RKO (cell line): ENCODE measurements around the gene DCST2.
A peak's percentile ranks its signal among the peaks of the same experiment; 100 is the strongest.

Source experiments
- DNase-seq: peaks from one replicate; pipeline ENCODE4 v3.0.0-alpha.2; 2016; ENCODE audit warnings: low spot score

DCST2 gene

GRCh38 chr1:155069551-155070157 is 36.1 kb upstream of the DCST2 start:
- no peak for DNase-seq

GRCh38 chr1:155068599-155068998 is 35.0 kb upstream of the DCST2 start:
- DNase-seq: no peak

- DNase-seq: no peak
Observed at GRCh38 chr1:155066777-155067176, 33.2 kb upstream of the DCST2 start.

- DNase-seq: no peak
Observed at GRCh38 chr1:155064832-155065429, 31.4 kb upstream of the DCST2 start.

- DNase-seq: peak; percentile 61
Observed at GRCh38 chr1:155064111-155064831, 30.7 kb upstream of the DCST2 start.

GRCh38 chr1:155063550-155064110 is 30.0 kb upstream of the DCST2 start, which contains the start of gene EFNA4:
TSS of gene EFNA4 (plus strand) at chr1:155063740. CDS start at chr1:155063824, 84 bp downstream.
- DNase-seq: peak; percentile 91

- DNase-seq: no peak
Observed at GRCh38 chr1:155062702-155063411, 29.3 kb upstream of the DCST2 start.

GRCh38 chr1:155062151-155062686 is 28.6 kb upstream of the DCST2 start:
- no peak for DNase-seq

GRCh38 chr1:155061381-155062150 is 28.0 kb upstream of the DCST2 start:
- DNase-seq: peak; percentile 88

- DNase-seq: no peak
Observed at GRCh38 chr1:155060736-155061135, 27.2 kb upstream of the DCST2 start.

- DNase-seq: no peak
Observed at GRCh38 chr1:155057788-155058211, 24.2 kb upstream of the DCST2 start.

GRCh38 chr1:155057104-155057503 is 23.5 kb upstream of the DCST2 start:
- DNase-seq: no peak

GRCh38 chr1:155053531-155054105 is 20.0 kb upstream of the DCST2 start:
- DNase-seq: no peak

- DNase-seq: peak; percentile 70
Observed at GRCh38 chr1:155052439-155053395, 19.1 kb upstream of the DCST2 start.

- DNase-seq: peak; percentile 74
Observed at GRCh38 chr1:155051777-155052398, 18.3 kb upstream of the DCST2 start.

GRCh38 chr1:155051342-155051776 is 17.8 kb upstream of the DCST2 start:
- peak; percentile 23 for DNase-seq

- peak; percentile 88 for DNase-seq
Observed at GRCh38 chr1:155050560-155051341, 17.2 kb upstream of the DCST2 start, which contains the start of gene ADAM15. TSS of gene ADAM15 (plus strand) at chr1:155051316. CDS start at chr1:155051387, 71 bp downstream.
